Erythroblast (primary cell): Measurements from ENCODE around the gene EYS.

Experiments
- GATA1 ChIP-seq: IDR thresholded peaks from 2 replicates; pipeline ENCODE4 v1.6.1; 2011; ENCODE audit warnings: low read depth, mild to moderate bottlenecking, control low read depth, low read length, moderate library complexity
- POLR2A ChIP-seq: IDR thresholded peaks from 2 replicates; pipeline ENCODE4 v1.6.1; 2011; ENCODE audit warnings: mild to moderate bottlenecking, low read length

- TF ChIP-seq POLR2A (no peak), GATA1 (no peak)
These were observed 304.5 kb downstream of the EYS start for GRCh38 chr6:65402564-65402963.
